Fibroblast of upper back skin (primary cell): Measurements from ENCODE around the gene ARHGAP4.

Experiments used
- DNase-seq: peaks from one replicate; pipeline ENCODE4 v3.0.0-alpha.2; 2013

ARHGAP4 gene

DNA sequence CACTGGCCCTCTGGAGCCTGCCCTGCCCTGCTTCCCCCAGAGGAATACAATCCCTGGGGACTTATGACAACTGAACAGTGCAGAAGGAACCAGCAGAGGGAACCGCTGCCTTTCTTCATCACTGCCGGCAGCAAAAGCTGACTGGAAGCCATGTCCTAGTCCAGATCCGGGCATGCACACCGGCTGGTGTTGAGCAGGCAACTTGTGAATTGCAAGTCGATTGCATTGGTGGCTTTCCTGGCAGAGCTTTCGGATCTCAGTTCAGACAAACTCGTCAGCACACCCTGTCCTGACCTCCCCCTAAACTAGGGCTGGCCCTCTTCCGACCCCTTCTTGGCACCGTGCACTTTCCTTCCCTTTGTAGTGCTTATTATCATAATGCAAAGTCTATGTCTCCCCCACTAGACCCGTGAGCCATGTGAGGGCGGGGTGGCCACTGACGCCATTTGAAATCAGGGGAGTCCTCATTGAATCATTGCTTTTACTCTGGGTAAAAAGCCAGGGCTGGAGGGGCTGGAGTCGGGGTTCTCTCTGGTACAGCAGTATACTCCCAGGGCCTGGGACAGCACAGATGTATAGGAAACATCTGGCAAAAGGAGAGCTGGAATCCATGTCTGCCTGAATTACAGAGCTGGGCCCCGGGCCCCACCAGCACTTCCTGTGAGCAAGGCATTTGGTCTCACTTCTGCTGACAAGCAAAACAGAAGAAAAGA is 1.8 kb downstream of the ARHGAP4 start:
- DNase-seq: peak; percentile 45

GRCh38 chrX:153922932-153923857 is 2.9 kb downstream of the ARHGAP4 start:
- DNase-seq: peak; percentile 44

DNA sequence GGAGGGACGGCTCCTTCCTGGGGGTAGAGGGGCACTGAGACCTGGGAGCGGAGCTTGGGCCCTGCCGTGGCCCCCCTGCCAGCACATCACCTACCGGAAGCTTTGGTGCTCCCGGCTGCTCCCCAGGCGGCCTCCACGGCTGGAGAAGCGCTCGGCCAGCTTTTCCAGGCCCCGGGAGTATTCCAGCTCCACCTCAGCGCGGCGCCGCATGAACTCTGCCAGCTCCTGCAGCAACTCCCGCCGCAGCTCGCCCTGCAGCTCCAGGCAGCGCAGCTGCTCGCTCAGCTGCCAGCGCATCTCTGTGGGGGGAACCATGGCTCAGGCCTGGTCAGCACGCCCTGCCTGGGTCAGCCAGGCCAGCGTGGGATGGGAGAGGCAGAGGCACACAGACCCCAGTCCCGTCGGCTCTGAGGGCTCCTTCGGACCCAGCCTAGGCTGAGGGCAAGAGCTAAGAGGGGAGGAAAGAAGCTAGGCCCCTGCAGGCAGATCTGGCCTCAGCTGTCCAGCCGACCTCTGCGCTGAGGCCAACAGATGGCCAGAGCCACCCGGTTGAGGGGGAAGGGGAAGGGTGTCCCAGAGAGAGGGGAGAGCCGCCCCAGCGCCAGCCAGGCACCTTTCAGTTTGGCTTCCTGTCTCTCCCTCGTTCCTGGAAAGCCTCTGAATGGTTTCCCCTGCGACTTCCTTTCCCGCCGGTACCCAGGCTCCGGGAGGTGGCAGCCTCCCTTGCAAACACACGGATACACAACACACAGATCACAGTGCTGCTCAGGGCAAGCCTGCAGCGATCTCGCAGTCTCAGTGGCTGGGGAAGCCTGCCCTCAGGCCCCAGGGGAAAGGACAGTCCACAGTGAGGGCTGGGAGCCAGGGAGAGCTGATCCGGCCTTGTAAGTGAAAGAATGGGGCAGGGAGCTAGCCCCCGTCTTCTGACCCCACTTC is 4.3 kb downstream of the ARHGAP4 start:
- DNase-seq: no peak

DNA sequence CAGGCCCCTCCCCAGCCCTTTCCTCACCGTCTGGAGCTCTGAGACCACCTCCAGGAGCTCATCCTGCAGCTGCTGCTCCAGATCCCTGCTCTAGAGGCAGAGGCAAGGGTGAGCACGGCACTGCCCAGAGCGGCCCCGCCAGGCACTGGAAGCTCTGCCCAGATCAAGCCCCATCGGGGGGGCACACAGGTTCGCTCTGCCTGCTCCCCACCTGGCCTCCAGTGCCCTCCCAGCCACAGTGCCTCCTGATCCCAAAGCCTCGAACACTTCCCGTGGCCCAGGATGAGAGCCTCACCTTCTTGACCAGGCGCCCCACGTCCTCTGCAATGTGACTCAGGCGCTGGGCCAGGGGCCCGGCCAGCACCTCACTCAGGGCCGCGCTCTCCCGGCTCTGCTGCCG is 5.0 kb downstream of the ARHGAP4 start:
- no peak for DNase-seq

- no peak for DNase-seq
Measured at GRCh38 chrX:153920546-153920945, 5.5 kb downstream of the ARHGAP4 start.

DNA sequence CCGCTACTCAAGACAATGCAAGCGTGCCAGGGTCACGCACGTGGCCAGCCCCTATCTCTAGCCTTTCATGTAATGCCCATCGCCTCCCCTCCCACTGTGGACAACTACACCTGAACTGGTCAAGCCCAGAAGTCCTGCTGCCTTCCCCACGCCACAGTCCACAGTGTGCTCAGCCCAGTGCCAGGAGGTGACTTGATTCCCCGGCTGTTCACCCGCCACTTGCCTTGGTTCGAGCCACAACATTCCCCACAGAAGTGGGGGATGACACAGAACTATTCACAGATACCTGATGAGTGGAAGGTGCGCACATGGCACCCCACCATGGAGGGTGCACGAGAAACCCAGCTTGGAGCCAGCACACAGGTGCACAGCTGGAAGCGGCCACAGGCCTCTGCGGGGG is 6.8 kb downstream of the ARHGAP4 start:
- DNase-seq: no peak

- DNase-seq: no peak
Measured at GRCh38 chrX:153917869-153918268, 8.2 kb downstream of the ARHGAP4 start.

- no peak for DNase-seq
Measured at GRCh38 chrX:153913701-153914100, 12.4 kb downstream of the ARHGAP4 start.

GRCh38 chrX:153913211-153913610 is 12.9 kb downstream of the ARHGAP4 start:
- no peak for DNase-seq

DNA sequence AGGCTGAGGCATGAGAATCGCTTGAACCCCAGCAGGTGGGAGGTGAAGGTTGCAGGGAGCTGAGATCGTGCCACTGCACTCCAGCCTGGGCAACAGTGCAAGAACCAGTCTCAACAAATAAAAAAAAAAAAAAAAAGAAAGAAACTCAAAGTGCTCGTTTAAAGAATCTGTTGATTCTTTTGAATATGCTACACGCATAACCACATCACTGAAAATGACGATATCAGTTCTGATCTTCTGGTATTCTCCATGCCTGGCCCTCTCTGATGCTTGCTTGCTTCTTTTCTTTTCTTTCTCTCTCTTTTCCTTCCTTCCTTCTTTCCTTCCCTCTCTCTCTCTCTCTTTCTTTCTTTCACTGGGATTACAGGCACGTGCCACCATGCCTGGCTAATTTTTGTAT is 14.3 kb downstream of the ARHGAP4 start:
- DNase-seq: no peak

DNA sequence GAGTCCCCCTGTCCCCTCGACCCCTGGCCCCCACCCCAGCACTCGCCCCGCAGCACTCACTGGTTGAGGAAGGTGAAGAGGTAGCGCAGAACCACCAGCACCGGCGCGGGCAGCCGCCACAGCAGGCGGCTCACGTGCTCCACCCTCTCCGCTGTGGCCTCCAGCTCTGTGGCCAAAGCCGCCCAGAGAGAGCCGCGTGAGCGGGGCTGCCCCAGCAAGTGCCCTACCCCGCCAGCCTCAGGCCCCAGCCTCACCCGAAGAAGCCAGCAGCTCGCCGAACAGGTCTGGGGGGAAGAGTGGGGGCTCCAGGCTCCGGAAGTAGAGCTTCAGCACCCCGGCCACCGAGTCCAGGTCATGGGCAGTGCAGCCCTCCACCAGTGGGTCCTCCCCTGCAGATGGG is 15.6 kb downstream of the ARHGAP4 start:
- DNase-seq: no peak

- no peak for DNase-seq
Measured at GRCh38 chrX:153909980-153910360, 16.1 kb downstream of the ARHGAP4 start.

DNA sequence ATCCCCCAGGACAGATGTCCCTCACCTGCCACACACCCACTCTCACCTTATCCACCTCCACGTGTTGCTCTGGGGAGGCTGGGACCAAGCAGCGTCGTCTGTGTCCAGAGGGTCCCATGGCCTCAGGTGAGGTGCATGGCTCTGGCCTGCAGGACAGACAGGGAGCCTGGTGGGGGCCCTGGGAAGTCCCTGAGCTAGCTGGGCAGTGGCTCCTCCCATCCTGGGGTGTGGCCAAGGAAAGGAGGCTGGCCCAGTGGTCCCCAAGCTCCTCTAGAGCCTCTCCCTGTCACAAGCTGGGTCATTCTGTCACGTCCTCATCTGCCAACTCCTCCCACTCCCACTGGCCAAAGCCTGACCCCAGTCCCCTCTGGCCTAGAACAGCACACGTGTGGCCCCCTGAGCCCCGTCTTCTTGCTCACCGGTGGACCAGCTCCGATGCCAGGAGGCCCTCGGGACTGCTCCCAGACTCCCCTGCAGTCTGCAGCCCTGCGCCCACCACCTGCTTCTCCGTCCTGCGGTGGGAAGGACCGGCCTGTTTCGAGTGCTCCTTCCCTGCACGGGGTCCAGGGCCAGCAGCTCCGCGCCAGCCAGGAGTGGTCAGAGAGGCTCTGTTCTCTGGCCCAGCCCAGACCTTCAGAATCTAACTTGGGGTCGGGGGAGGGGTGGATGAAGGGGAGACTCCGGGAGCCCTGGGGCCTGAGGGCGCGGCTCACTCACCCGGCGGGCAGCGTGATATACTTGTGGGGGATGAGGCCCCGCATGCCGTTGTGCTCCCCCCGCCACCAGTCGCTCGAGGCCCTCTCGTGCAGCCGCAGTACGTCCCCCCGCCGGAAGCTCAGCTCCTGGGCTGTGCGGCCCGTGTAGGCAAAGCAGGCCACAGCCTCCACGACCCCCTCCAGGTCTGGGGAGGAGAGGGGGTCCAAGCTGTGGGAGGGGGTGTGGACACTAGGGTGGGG is 16.8 kb downstream of the ARHGAP4 start:
- no peak for DNase-seq

DNA sequence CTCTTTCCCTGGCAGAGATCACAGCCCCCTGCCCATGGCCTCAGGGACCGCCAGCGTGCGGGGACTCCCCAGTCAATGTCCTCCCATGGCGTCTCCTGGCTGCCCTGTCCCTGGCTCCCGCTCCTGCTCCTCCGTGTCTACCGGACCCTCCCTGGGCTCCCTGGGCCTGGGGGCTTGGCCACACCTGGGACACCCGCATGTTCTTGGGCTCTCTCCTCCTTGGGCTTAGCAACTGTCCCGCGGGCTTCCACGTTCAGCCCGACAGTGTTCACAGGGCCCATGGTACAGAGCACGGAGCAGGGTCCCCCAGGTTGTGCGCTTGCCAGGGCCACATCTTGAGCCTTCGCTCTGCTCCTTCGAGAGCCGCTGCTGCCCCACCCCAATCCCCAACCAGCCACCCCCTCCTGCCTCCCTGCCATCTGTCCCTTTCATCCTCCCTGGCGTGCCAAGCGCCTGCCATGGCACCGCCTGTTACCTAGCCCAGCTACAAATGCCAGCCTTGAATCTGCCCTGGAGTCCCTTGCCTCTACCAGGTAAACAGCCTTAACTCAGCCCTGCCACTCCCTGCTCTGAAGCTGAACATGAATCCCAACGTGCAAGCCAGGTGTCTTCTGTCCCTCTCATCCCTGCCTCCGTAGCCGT is 17.7 kb downstream of the ARHGAP4 start:
- DNase-seq: no peak

- DNase-seq: no peak
Measured at GRCh38 chrX:153907456-153907855, 18.6 kb downstream of the ARHGAP4 start.

DNA sequence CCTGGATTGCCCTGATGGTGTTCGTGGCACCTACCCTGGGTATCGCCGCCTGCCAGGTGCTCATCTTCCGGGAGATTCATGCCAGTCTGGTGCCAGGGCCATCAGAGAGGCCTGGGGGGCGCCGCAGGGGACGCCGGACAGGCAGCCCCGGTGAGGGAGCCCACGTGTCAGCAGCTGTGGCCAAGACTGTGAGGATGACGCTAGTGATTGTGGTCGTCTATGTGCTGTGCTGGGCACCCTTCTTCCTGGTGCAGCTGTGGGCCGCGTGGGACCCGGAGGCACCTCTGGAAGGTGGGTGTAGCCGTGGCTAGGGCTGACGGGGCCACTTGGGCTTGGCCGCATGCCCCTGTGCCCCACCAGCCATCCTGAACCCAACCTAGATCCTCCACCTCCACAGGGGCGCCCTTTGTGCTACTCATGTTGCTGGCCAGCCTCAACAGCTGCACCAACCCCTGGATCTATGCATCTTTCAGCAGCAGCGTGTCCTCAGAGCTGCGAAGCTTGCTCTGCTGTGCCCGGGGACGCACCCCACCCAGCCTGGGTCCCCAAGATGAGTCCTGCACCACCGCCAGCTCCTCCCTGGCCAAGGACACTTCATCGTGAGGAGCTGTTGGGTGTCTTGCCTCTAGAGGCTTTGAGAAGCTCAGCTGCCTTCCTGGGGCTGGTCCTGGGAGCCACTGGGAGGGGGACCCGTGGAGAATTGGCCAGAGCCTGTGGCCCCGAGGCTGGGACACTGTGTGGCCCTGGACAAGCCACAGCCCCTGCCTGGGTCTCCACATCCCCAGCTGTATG is 19.7 kb downstream of the ARHGAP4 start:
- no peak for DNase-seq

GRCh38 chrX:153905481-153906095 is 20.5 kb downstream of the ARHGAP4 start:
- DNase-seq: no peak

DNA sequence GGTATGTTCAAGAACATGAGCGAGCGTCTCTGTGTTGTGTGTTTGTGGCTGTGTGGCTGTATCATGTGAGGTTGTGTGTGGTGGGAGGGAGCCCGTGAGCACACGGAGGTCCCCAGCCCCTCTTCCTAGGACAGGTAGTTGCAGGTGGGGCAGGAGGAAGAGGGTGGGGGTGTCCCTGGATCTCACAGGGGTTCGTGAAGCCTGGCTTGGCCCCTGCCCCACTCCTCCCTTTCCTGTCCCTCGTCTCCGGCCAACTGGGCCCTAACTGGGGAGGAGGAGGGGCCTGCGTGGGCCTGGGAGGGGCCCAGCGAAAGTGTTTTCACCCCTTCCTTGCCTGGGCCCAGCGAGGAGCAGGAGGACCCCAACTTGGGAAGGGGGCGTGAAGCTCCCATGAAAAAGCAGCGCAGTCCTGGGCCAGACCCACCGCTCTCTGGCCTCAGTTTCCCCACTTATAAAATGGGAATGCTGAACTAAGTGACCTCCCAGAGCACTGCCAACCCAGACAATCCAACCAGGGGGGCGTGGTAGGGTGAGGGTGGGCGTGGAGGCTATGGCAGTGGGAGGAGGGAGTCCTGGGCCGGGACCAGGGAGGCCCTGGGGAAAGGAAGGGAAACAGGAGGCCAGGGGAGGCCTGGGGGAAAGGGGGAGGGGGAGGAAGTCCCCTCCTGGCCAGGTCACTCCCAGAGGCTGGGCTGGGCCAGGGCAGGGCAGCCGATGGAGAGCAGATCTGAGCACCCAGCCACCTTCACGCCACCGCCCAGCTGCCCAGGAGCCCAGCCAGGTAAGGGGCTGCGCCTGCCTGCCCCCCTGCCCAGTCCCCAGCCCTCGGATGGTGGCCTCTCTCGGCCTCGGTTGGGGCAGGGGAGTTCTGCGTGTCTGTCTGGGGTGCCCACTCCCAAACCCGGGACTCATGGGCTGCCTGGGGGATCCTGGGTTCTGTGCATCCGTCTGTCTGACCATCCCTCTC is 21.8 kb downstream of the ARHGAP4 start, which contains the start of gene AVPR2:
Gene AVPR2, plus strand, starts transcription at position 683 of the 967 bp plus-strand sequence. CDS start 473 bp downstream, outside the sequence.
- DNase-seq: no peak
